ENCODE data around the gene SDK1. TPM values are rescaled to one million over a fixed set of nuclear protein-coding genes. Genes with fewer than 3 reads are reported as not detected.

The SDK1 gene
- total RNA-seq, 2 donors from 2014 or later, result 19.8 to 32.4 TPM

DNA sequence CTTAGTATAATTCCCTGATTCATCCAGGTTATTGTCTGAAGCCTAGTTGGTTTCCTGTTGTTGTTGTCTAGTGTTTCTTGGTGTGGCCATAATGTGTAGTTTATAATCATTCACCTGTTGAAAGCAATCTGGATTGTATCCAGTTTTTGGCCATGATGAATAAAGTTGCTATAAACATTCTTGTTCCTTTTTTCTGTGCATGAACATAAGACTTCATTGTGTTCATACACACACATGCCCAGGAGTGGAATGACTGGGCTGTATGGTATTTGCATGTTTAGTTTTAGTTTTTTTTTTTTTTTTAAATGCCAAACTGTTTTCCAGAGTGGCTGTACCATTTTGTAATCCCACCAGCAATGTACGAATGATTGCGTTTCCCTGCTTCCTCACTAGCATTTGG, 349.8 kb downstream of the SDK1 start:
- Histone ChIP-seq H3K36me3 (replicated peaks in 1 of 2; ENCODE audit: insufficient read depth in 1 of 2, low read depth in 2 of 2) (no peaks in the 10 kb centered on the region), H3K4me1 (peaks cover 4% of the 10 kb centered on the region), H3K4me3 (no peak overlapping the region), H3K27me3 (no peaks in the 10 kb centered on the region), H3K27ac (no peak overlapping the region), H3K9me3 (no peaks in the 10 kb centered on the region)
- ATAC-seq (no peak), DNase-seq (no peak)
- no peak for TF ChIP-seq POLR2A (IDR thresholded peaks at IDR 0.05)
- WGBS, 2 donors, result 86 to 97% methylated on average over 2 of the region's 2 CpGs
- intact Hi-C loops (cut with DNase I), result no loop called here

DNA sequence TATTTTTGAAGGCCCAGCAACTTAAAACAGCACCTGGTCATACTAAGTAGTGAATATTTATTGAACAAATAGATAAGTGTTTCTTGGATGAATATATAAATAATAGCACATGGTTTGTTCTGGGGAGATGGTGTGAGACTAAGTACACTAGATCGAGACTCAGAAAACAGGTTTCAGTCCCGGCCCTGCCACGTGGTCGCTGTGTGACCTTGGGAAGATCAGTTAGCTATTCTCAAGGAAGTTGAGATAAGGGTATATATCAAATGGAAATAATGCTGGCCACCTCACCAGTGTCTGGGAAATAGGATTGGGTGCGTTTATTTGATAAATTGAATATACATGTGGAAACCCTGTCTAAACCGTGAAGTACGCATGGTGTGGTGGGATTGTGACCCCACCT, 354.6 kb downstream of the SDK1 start:
- intact Hi-C loops (cut with DNase I), result no loop called here
- Histone ChIP-seq H3K27ac (no peak overlapping the region), H3K9me3 (no peaks in the 10 kb centered on the region), H3K4me1 (peaks cover 10% of the 10 kb centered on the region), H3K27me3 (no peaks in the 10 kb centered on the region), H3K36me3 (replicated peaks in 1 of 2; ENCODE audit: insufficient read depth in 1 of 2, low read depth in 2 of 2) (no peaks in the 10 kb centered on the region), H3K4me3 (no peak overlapping the region)
- ATAC-seq (peak; percentile 71), DNase-seq (peak; percentile 34 to 73 (median 61))
- 32 to 42% methylated on average over 7 of the region's 7 CpGs for WGBS, 2 donors
- no peak for TF ChIP-seq POLR2A (IDR thresholded peaks at IDR 0.05)
- TF ChIP-seq, protein P1, sequence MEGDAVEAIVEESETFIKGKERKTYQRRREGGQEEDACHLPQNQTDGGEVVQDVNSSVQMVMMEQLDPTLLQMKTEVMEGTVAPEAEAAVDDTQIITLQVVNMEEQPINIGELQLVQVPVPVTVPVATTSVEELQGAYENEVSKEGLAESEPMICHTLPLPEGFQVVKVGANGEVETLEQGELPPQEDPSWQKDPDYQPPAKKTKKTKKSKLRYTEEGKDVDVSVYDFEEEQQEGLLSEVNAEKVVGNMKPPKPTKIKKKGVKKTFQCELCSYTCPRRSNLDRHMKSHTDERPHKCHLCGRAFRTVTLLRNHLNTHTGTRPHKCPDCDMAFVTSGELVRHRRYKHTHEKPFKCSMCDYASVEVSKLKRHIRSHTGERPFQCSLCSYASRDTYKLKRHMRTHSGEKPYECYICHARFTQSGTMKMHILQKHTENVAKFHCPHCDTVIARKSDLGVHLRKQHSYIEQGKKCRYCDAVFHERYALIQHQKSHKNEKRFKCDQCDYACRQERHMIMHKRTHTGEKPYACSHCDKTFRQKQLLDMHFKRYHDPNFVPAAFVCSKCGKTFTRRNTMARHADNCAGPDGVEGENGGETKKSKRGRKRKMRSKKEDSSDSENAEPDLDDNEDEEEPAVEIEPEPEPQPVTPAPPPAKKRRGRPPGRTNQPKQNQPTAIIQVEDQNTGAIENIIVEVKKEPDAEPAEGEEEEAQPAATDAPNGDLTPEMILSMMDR (IDR thresholded peaks at IDR 0.05), result no peak

DNA sequence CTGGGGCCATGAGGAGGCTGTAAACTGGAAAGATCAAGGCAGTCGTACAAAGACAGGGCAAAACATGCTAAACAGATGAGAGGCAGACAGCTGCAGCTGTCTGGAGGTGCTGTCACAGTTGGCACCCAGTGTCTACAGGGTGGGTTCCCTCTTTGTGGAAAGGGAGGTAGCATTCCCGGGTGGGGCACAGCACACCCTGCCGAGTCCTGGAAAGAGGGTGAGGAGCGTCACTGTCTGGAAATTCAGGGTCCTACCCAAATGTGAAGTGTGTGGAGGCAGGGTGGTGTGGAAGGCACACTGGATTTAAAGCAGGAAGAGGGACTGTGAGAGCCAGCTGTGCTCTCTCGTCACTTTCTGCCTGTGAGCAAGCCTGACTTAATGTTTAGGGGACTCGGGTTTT, 356.2 kb downstream of the SDK1 start:
- Histone ChIP-seq H3K27me3 (no peaks in the 10 kb centered on the region), H3K4me3 (no peak overlapping the region), H3K9me3 (no peaks in the 10 kb centered on the region), H3K4me1 (peaks cover 10% of the 10 kb centered on the region), H3K36me3 (replicated peaks in 1 of 2; ENCODE audit: insufficient read depth in 1 of 2, low read depth in 2 of 2) (no peaks in the 10 kb centered on the region), H3K27ac (no peak overlapping the region)
- 92% methylated on average over 6 of the region's 6 CpGs for WGBS, 2 donors
- DNase-seq (no peak), ATAC-seq (no peak)
- intact Hi-C loops (cut with DNase I), result no loop called here
- TF ChIP-seq POLR2A (IDR thresholded peaks at IDR 0.05), result no peak
- TF ChIP-seq, protein P1 (IDR thresholded peaks at IDR 0.05), result no peak

DNA sequence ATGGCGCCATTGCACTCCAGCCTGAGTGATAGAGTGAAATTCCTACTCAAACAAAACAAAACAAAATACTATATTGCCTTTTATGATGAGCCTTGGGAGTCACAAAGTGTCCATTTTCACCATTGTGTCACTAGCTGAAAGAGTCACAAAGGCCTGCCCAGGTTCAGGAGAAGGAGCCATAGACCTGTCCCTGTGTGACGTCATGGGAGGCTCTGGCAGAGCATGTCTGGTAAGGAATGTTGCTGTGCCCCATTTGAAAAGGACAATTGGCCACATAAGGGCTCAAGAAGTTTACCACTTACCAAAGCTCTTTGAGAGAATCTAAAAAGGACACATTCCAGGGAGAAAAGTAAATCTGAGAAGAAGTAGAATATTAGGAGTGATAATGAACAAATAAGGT, 367.7 kb downstream of the SDK1 start:
- WGBS, 2 donors, result 92 to 93% methylated on average over 2 of the region's 2 CpGs
- Histone ChIP-seq H3K27me3 (no peaks in the 10 kb centered on the region), H3K9me3 (no peaks in the 10 kb centered on the region), H3K27ac (no peak overlapping the region), H3K4me1 (peaks cover 13% of the 10 kb centered on the region), H3K36me3 (replicated peaks in 1 of 2; ENCODE audit: insufficient read depth in 1 of 2, low read depth in 2 of 2) (no peaks in the 10 kb centered on the region), H3K4me3 (no peak overlapping the region)
- intact Hi-C loops (cut with DNase I), result no loop called here
- no peak for DNase-seq
- no peak for TF ChIP-seq POLR2A (IDR thresholded peaks at IDR 0.05)
- TF ChIP-seq, protein P1 (IDR thresholded peaks at IDR 0.05), result no peak
- ATAC-seq, result no peak

DNA sequence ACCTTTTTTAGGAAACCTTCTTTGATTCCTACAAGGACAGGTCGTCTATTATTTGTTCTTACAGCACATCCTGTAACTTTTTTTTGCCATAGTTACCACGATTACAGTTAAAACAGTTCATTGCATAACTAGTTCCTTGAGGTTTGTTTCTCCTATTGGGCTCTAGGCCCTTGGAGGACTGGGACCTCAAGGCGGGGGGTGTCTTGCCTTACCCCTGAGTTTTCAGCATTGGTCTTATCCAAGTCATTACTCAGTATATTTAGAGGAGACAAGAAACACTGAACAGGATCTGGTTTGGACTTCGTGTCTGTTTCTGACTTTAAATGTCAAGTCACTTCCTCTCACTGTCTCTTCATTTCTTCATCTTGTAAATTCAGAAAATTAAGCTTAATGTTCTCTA, 369.8 kb downstream of the SDK1 start:
- Histone ChIP-seq H3K36me3 (replicated peaks in 1 of 2; ENCODE audit: insufficient read depth in 1 of 2, low read depth in 2 of 2) (no peaks in the 10 kb centered on the region), H3K27me3 (no peaks in the 10 kb centered on the region), H3K4me3 (no peak overlapping the region), H3K4me1 (peaks cover 13% of the 10 kb centered on the region), H3K9me3 (no peaks in the 10 kb centered on the region), H3K27ac (no peak overlapping the region)
- 62% methylated on average over 4 of the region's 4 CpGs for WGBS, 2 donors
- intact Hi-C loops (cut with DNase I), result no loop called here
- no peak for DNase-seq
- ATAC-seq, result no peak
- TF ChIP-seq POLR2A (IDR thresholded peaks at IDR 0.05), result no peak
- TF ChIP-seq, protein P1 (IDR thresholded peaks at IDR 0.05), result no peak

All from body of pancreas (tissue), 4 donors.